ENCODE data around the gene CHN2.

The CHN2 gene

DNA sequence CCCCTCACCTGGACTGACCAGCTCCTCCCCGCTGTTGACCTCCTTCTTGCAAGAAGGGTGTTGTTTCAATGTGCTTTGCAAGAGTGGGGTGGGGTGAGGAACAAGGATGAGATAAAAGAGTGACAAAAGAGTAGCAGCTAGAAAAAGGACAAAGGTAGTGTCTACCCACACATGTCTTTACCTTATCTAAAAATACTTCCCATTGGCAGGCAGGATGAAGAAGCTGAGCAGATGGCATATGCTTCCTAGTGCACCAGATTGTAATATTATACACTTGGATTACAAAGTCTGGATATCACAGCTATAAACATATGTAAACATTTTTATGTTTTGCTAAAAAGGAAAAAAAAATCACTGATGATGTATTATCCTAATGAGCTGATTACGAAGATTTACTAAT, 34.5 kb downstream of the CHN2 start:
- DNase-seq, result no peak

DNA sequence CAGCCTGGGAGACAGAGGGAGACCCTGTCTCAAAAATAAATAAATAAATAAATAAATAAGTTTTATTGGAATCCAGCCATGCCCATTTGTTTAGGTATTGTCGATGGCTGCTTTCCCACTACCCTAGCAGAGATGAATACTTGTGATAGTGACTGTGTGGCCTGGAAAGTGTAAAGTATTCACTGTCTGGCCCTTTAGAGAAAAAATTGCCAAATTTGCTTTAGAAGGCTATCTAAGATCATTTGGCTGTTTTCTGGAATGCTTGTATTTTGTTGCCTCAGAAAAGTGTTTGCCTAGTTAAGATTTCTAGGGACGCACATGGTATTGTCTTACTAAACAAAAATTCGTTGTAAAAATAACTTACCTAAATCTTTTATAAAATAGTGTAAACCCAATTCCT, 35.4 kb downstream of the CHN2 start:
- no peak for DNase-seq

DNA sequence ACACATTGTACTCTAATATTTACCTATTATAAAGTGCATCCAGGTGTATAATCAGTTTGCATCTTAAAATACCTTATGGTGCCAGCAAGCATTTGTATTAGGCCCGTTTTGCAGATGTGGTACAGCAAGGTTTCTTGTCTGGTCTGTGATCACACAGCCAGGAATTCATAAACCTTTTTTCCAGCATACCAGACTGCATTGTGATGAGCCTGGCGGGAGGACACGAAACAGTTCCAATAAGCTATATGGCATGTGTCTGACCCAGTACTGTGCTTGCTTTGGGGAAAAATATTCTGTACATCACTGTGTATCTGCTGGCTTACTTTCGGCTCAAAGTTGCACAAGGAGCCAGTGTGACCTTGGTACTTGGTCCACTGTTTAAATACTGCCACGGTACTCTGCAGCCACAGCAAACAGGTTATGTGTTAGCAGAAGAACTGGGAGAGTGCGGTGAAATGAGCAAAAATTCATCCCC, 36.3 kb downstream of the CHN2 start:
- peak; percentile 31 for DNase-seq

GRCh38 chr7:29231671-29232232, 37.2 kb downstream of the CHN2 start:
- DNase-seq, result no peak

- no peak for DNase-seq
Measured at GRCh38 chr7:29234438-29234837, 39.9 kb downstream of the CHN2 start.

- DNase-seq, result no peak
Measured at GRCh38 chr7:29236071-29236580, 41.6 kb downstream of the CHN2 start.

- DNase-seq, result no peak
Measured at GRCh38 chr7:29236649-29237048, 42.1 kb downstream of the CHN2 start.

- no peak for DNase-seq
Measured at GRCh38 chr7:29237489-29237888, 42.9 kb downstream of the CHN2 start.

DNA sequence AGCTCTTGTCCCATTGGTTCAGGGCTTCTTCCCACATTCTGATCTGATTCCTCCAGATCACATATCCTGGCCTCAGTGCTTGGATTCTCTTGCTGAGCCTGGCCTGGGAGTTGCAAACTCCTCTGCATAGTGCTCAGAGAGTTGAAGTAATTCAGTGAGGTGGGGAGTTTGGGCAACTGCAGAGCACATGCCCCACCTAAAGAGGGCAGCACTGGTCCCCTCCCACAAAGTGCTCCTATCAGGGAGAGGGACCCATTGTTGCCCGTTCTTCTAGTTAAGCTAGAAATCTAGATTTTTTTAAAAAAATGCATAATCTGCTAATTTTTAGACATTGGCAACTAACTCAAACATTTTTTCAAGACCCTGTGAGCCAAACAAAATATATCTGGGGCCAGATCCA, 45.1 kb downstream of the CHN2 start:
- no peak for DNase-seq

DNA sequence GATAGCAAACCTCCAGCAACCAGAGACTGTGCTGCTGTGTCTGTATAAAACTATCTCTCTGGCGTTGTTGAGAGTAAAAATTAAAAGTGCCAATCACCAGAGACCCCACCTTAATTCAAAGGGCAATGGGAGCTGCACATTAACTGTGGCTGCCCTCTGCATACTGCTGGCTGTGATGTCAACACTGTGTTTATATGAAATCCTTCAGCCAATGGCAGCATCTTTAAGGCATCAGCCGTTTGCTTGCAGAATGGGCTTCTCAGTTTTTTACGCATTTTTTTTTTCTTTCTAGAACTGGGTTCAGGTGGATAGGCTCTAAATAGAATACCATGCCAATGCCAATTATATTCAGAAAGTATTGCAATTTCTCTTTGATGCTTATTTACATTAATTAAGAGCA, 47.7 kb downstream of the CHN2 start:
- no peak for DNase-seq

- no peak for DNase-seq
Measured at GRCh38 chr7:29243910-29244655, 49.5 kb downstream of the CHN2 start.

DNA sequence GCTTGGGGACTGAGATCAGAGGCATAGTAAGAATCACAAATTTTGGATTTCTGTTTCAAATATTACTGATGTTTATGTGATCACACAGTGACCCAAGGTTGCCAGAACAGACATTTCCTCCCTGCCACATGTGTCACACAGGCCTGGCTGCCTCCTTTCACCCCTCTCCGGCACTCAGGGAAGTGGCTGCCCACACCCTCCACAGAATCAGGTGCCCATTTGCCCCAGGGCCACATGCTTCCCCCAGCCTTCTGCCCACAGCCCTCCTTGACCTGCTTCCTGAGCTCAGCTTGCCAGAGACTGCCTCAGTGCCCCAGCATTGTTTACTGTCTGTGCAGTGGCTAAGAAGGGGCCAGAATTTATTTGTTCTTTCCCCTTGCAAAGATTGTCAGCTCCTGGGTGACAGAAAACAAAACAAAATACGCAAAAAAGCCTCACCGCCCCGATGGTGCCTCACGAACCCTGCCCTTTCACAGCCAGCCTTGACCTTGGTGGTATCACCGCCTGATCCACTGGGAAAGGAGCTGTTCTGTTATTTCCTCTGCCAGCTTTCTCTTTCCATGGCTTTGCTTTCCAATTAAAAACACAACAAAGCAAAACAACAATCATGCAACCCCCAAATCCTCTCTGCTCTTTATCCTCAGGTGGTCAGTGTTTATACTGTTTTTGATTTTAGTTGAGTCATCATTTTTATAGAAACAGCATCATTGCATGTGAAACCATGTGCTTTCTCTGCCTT, 52.8 kb downstream of the CHN2 start:
- DNase-seq, result no peak

GRCh38 chr7:29247963-29248236, 53.3 kb downstream of the CHN2 start:
- no peak for DNase-seq

GRCh38 chr7:29248713-29249382, 54.3 kb downstream of the CHN2 start:
- DNase-seq, result no peak

GRCh38 chr7:29249383-29249750, 54.8 kb downstream of the CHN2 start:
- DNase-seq, result no peak

GRCh38 chr7:29249860-29250259, 55.3 kb downstream of the CHN2 start:
- no peak for DNase-seq

- DNase-seq, result no peak
Measured at GRCh38 chr7:29253225-29253624, 58.6 kb downstream of the CHN2 start.

DNA sequence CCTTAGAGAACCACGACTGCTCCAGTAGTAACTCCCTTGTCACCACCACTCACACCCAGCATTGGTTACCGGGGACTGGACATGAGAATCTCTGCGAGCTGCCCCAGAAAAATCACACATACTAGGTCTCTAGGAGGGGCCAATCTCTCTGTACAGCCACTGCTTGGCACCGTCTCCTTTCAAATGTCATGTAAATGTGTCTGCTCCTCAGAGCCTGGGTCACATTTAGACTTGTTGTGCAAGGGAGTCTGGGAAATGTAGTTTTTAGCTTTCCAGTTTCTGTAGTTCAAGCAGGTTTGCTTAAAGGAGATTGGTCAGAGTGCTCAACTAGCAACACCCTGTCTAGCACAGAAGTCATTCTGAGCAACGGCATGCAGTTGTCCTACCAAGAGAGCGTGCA, 60.0 kb downstream of the CHN2 start:
- DNase-seq, result no peak

GRCh38 chr7:29255199-29255878, 60.8 kb downstream of the CHN2 start:
- no peak for DNase-seq

DNA sequence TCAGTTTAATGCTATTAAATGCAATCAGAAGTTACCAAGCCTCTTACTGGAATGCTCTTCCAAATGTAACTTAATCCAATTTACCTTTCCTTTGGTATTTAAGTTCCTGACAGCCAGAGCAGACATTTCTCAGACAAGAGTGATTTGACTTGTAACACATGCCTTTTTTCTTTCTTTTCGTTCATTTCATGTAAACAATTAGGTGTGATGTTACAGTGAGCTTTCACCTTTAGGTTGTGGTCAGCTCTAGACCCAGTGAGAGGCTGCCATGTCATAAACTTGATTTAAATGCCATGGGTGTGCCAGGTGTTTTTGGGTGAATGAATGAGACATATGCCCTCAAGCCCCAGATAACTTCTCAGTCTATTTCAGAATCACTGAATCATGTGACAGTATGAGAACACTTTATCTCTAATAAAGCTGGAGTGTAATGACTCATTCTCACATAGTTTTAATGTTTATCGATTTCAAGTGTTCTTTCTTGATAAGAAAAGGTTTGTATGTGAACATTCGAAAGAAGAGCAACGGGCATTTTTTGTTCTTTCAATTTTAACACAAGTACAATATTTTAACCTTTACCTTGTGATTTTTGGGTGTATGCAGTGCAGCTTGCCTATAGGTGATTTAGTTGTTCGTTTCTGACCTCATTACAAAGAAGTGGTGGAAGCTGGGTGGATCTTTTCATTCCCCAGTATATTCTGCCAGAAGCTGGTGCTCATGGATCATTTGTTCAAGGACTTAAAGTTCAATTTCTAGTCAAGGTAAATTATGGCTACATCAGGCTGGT, 61.5 kb downstream of the CHN2 start:
- DNase-seq, result no peak

- no peak for DNase-seq
Measured at GRCh38 chr7:29256693-29257002, 62.1 kb downstream of the CHN2 start.

DNA sequence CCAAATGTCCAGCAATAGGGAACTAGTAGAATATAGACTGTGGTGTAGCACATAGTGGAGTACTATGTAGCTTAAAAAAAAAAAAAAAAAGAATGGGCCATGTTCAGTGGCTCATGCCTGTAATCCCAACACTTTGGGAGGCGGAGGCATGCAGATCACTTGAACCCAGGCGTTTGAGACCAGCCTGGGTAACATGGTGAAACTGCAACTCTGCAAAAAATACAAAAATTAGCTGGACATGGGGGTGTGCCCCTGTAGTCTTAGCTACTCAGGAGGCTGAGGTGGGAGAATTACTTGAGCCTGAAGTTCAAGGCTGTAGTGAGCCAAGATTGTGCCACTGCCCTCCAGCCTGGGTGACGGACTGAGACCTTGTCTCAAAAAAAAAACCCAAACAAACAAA, 64.4 kb downstream of the CHN2 start:
- no peak for DNase-seq
